SK-N-SH treated with all-trans-retinoic acid at 6 μM for 48 hours (cell line): ENCODE measurements around the gene GIMAP8.

Experiments used
- ATAC-seq: fragments of 200-7000 bp; cut with Tn5 transposase; 3 replicates; pipeline ENCODE4 v1.9.1; 2020; ENCODE audit warnings: mild to moderate bottlenecking, moderate library complexity
- BACH2 ChIP-seq: fragments of 250-450 bp; sonication (Bioruptor Pico); IDR thresholded peaks from 2 replicates; pipeline ENCODE4 v1.9.0; 2021; ENCODE audit warnings: mild to moderate bottlenecking, borderline replicate concordance
- CREB5 ChIP-seq: fragments of 250-450 bp; sonication (Bioruptor Pico); IDR thresholded peaks from 2 replicates; pipeline ENCODE4 v1.5.1; 2020; ENCODE audit warnings: low read depth, mild to moderate bottlenecking, moderate library complexity
- CSDC2 ChIP-seq: fragments of 250-450 bp; sonication (Bioruptor Pico); IDR thresholded peaks from 2 replicates; pipeline ENCODE4 v1.5.0; 2020; ENCODE audit warnings: mild to moderate bottlenecking, moderate library complexity
- CSRNP3 ChIP-seq: fragments of 250-450 bp; sonication (Bioruptor Pico); IDR thresholded peaks from 2 replicates; pipeline ENCODE4 v1.5.1; 2021; ENCODE audit warnings: mild to moderate bottlenecking, moderate library complexity
- ESRRG ChIP-seq: fragments of 250-450 bp; sonication (Bioruptor Pico); IDR thresholded peaks from 2 replicates; pipeline ENCODE4 v1.6.1; 2021; ENCODE audit warnings: mild to moderate bottlenecking
- GLIS3 ChIP-seq: fragments of 250-450 bp; sonication (Bioruptor Pico); IDR thresholded peaks from 2 replicates; pipeline ENCODE4 v1.5.0; 2020; ENCODE audit warnings: mild to moderate bottlenecking, moderate library complexity
- ISL1 ChIP-seq: fragments of 250-450 bp; sonication (Bioruptor Pico); IDR thresholded peaks from 2 replicates; pipeline ENCODE4 v2.1.2; 2022; ENCODE audit warnings: mild to moderate bottlenecking, moderate library complexity
- OSR1 ChIP-seq: fragments of 250-450 bp; sonication (Bioruptor Pico); IDR thresholded peaks from 2 replicates; pipeline ENCODE4 v1.8.0; 2022; ENCODE audit warnings: moderate library complexity, mild to moderate bottlenecking, inconsistent platforms
- PATZ1 ChIP-seq: fragments of 250-450 bp; sonication (Bioruptor Pico); IDR thresholded peaks from 2 replicates; pipeline ENCODE4 v1.8.0; 2020; ENCODE audit warnings: mild to moderate bottlenecking, moderate library complexity, borderline replicate concordance
- POU6F1 ChIP-seq: fragments of 250-450 bp; sonication (Bioruptor Pico); IDR thresholded peaks from 2 replicates; pipeline ENCODE4 v1.8.0; 2021; ENCODE audit warnings: low read depth, mild to moderate bottlenecking, moderate library complexity, borderline replicate concordance
- RARB ChIP-seq: fragments of 250-450 bp; sonication (Bioruptor Pico); IDR thresholded peaks from 2 replicates; pipeline ENCODE4 v1.8.0; 2021; ENCODE audit warnings: mild to moderate bottlenecking, moderate library complexity
- TCF4 ChIP-seq: fragments of 250-450 bp; sonication (Bioruptor Pico); IDR thresholded peaks from 2 replicates; pipeline ENCODE4 v1.8.0; 2021; ENCODE audit warnings: mild to moderate bottlenecking, moderate library complexity, borderline replicate concordance
- TSHZ2 ChIP-seq: fragments of 250-450 bp; sonication (Bioruptor Pico); IDR thresholded peaks from 2 replicates; pipeline ENCODE4 v1.5.0; 2020; ENCODE audit warnings: mild to moderate bottlenecking, moderate library complexity
- ZC3H10 ChIP-seq: fragments of 250-450 bp; sonication (Bioruptor Pico); IDR thresholded peaks from 2 replicates; pipeline ENCODE4 v1.5.1; 2021; ENCODE audit warnings: mild to moderate bottlenecking, moderate library complexity
- ZFP3 ChIP-seq: fragments of 250-450 bp; sonication (Bioruptor Pico); IDR thresholded peaks from 2 replicates; pipeline ENCODE4 v1.5.0; 2020; ENCODE audit warnings: mild to moderate bottlenecking, moderate library complexity
- ZNF565 ChIP-seq: fragments of 450-650 bp; formaldehyde crosslinking; conservative IDR thresholded peaks from 2 replicates; pipeline ENCODE4 v1.5.0; 2020; ENCODE audit warnings: low read depth, mild to moderate bottlenecking, moderate library complexity
- ZNF70 ChIP-seq: fragments of 450-650 bp; formaldehyde crosslinking; IDR thresholded peaks from 2 replicates; pipeline ENCODE4 v1.5.0; 2020; ENCODE audit warnings: mild to moderate bottlenecking, moderate library complexity
- ZNF8 ChIP-seq: fragments of 450-650 bp; formaldehyde crosslinking; IDR thresholded peaks from 2 replicates; pipeline ENCODE4 v1.5.0; 2020; ENCODE audit warnings: mild to moderate bottlenecking, moderate library complexity

The GIMAP8 gene

GRCh38 chr7:150411606-150412005 lies 38.8 kb upstream of the GIMAP8 start (continued):
- TF ChIP-seq CSRNP3, result no peak
- TF ChIP-seq ZNF565 (CRISPR knock-in tag), result no peak

GRCh38 chr7:150412016-150412415 lies 38.4 kb upstream of the GIMAP8 start:
- TF ChIP-seq BACH2 (no peak), ESRRG (no peak)
- TF ChIP-seq, all 23 proteins: peak for 0
- ATAC-seq, result no peak

- no peak for TF ChIP-seq CREB5
- TF ChIP-seq ISL1 (CRISPR knock-in tag), result no peak
- no peak for TF ChIP-seq GLIS3 (CRISPR knock-in tag)
- TF ChIP-seq PATZ1, result no peak
- TF ChIP-seq, all 23 proteins: peak for 0
- no peak for ATAC-seq
These were observed 37.6 kb upstream of the GIMAP8 start for GRCh38 chr7:150412518-150413488.

- no peak for TF ChIP-seq TCF4 (CRISPR knock-in tag)
- no peak for TF ChIP-seq PATZ1
- ATAC-seq, result peak; percentile 12; the same call in 1 of the 3 replicates
These were observed 36.8 kb upstream of the GIMAP8 start for GRCh38 chr7:150413640-150414081.

GRCh38 chr7:150415161-150416153 lies 35.0 kb upstream of the GIMAP8 start:
- no peak for ATAC-seq
- no peak for TF ChIP-seq ZNF565 (CRISPR knock-in tag)

GRCh38 chr7:150417239-150417638 lies 33.2 kb upstream of the GIMAP8 start:
- no peak for ATAC-seq
- TF ChIP-seq BACH2 (no peak), ZC3H10 (no peak), RARB (CRISPR knock-in tag) (no peak), ESRRG (no peak), ZFP3 (no peak), ZNF565 (CRISPR knock-in tag) (no peak), ZNF8 (CRISPR knock-in tag) (no peak), TCF4 (CRISPR knock-in tag) (no peak), ZNF70 (CRISPR knock-in tag) (no peak), GLIS3 (CRISPR knock-in tag) (no peak), POU6F1 (CRISPR knock-in tag) (no peak), OSR1 (CRISPR knock-in tag) (no peak), TSHZ2 (no peak), CSDC2 (no peak)
